Fibroblast of lung (primary cell): ENCODE data around the gene PACRG.

Experiments
- CTCF ChIP-seq, 2 donors: IDR thresholded peaks in 1 of 2; conservative IDR thresholded peaks in 1 of 2; 1 replicate in 1 of 2; 2 replicates in 1 of 2; pipeline ENCODE4 v1.5.1; 2011 to 2012; ENCODE audit warnings: low read length in 2 of 2, control low read depth in 1 of 2, inconsistent platforms in 1 of 2, low read depth in 1 of 2, mild to moderate bottlenecking in 1 of 2
- EZH2 ChIP-seq: IDR thresholded peaks from 2 replicates; pipeline ENCODE4 v1.5.1; 2012; ENCODE audit warnings: low read length, control low read depth, mild to moderate bottlenecking; ENCODE audit errors: missing control alignments

DNA sequence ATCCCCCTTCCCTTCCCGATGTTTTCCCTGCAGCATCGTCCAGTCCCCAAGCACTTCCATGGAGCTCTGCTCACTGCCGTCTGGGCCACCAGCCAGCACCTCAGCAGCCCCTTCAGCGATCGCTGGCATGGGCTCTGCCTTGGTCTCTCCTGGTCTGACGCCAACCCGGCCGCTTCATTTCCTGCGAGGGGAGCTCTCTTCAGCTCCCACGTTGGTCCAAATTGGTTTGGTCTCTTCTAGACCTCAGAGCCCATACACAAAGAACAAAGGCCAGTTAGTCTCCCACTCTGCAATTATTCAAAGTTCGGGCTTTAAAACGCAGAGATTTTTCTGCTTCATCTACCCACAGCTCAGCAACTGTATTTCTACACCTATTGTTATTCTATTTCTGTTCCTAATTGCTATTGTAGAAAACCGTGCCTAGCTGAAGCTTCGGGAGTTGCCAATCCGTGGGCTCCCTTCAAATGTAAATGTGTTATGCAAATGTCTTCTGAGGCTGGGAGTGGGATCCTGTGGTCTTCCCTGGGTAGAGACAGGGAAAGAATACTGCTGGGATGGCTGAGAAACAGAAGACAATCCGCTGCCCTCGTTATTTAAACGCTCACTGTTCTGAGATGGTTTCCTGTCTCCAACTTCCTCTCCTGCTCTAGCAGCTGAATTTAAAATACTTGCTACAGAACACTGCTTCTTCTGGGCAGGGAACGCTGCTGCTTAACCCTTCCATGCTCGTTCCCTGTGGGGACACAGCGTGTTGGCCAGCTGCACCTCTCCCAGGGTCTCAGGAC, 532.5 kb downstream of the PACRG start:
- TF ChIP-seq CTCF (conservative IDR thresholded peaks at IDR 0.05 in 1 of 2, IDR thresholded peaks at IDR 0.05 in 1 of 2; ENCODE audit: low read depth in 1 of 2, low read length in 2 of 2) (no peak), EZH2 (no peak)
